HCT116 (cell line): ENCODE results near the gene SDK1. TPM values are rescaled to one million over a fixed set of nuclear protein-coding genes. Genes with fewer than 3 reads are reported as not detected.

Experiments
- ATAC-seq: fragments of 200-7000 bp; cut with Tn5 transposase; 2 replicates; pipeline ENCODE4 v1.9.1; 2020; ENCODE audit warnings: mild to moderate bottlenecking, moderate library complexity
- BruUV-seq: library from RNA; stranded (reverse); fragments of 400-500 nt; replicated peaks from 2 replicates; lab custom pipeline; 2021; lab: Mats Ljungman, UMichigan
- CTCF ChIA-PET: fragments of 300-600 bp; sonication (Branson Sonifier 250); formaldehyde crosslinking; loops from one replicate; lab custom pipeline; 2021; ENCODE audit warnings: antibody characterized with exemption; lab: Charles Lee
- POLR2A ChIA-PET: fragments of 300-600, 350-600 bp; sonication (Branson Sonifier 250); formaldehyde crosslinking; loops from one replicate; lab custom pipeline; 2021; ENCODE audit warnings: antibody characterized with exemption; lab: Charles Lee
- RAD21 ChIA-PET, 2 experiments: fragments of 300-600 bp; sonication (Branson Sonifier 250); formaldehyde crosslinking; loops; one replicate each; lab custom pipeline; 2023; ENCODE audit warnings: low total read pairs in 2 of 2; ENCODE audit not compliant: uncharacterized antibody in 2 of 2, unreplicated experiment in 2 of 2, low non-redundant PET in 1 of 2; lab: Charles Lee
- DNase-seq: peaks from one replicate; pipeline ENCODE4 v3.0.0-alpha.2; 2010; ENCODE audit warnings: low read depth, low spot score
- H2AFZ ChIP-seq: fragments of 200-600 bp; shearing (Covaris generic), sonication (generic); 2 replicates; pipeline ENCODE4 v1.6.1; 2017; ENCODE audit warnings: low read depth, mixed run types, mixed read lengths, antibody characterized with exemption, low read length; ENCODE audit not compliant: poor library complexity, severe bottlenecking
- H3K27ac ChIP-seq: 2 replicates; pipeline ENCODE4 v1.5.1; 2012; ENCODE audit warnings: low read depth, low read length
- H3K27me3 ChIP-seq: fragments of 200-600 bp; sonication (generic); 2 replicates; pipeline ENCODE4 v1.6.1; 2016; ENCODE audit warnings: mixed run types, low read length, mixed read lengths; ENCODE audit not compliant: insufficient read depth
- H3K36me3 ChIP-seq, 2 experiments: fragments of 200-500 bp in 1 of 2; fragments of 200-600 bp in 1 of 2; sonication (Bioruptor generic) in 1 of 2; sonication (generic) in 1 of 2; 2 replicates each; pipeline versions ENCODE4 v1.5.1 to v1.6.1; 2014 to 2016; ENCODE audit warnings: low read length in 2 of 2, inconsistent platforms in 1 of 2, mixed read lengths in 1 of 2, mixed run types in 1 of 2; ENCODE audit not compliant: insufficient read depth in 2 of 2, control insufficient read depth in 1 of 2
- H3K4me1 ChIP-seq, 2 experiments: fragments of 200-600 bp in 1 of 2; sonication (generic) in 1 of 2; 2 replicates each; pipeline versions ENCODE4 v1.5.1 to v1.6.1; 2012 to 2017; ENCODE audit warnings: low read length in 2 of 2, inconsistent platforms in 1 of 2, mild to moderate bottlenecking in 1 of 2, mixed read lengths in 1 of 2, mixed run types in 1 of 2, moderate library complexity in 1 of 2; ENCODE audit not compliant: insufficient read depth in 2 of 2, control insufficient read depth in 1 of 2
- H3K4me2 ChIP-seq: fragments of 200-600 bp; sonication (generic); 2 replicates; pipeline ENCODE4 v1.6.1; 2017; ENCODE audit warnings: mixed run types, low read length, mixed read lengths
- H3K4me3 ChIP-seq, 2 experiments: fragments of 200-600 bp in 1 of 2; sonication (generic) in 1 of 2; replicated peaks in 1 of 2; 2 replicates each; pipeline ENCODE4 v1.5.1; 2011 to 2016; ENCODE audit warnings: low read length in 2 of 2, control low read depth in 1 of 2, low read depth in 1 of 2, mild to moderate bottlenecking in 1 of 2, mixed read lengths in 1 of 2, mixed run types in 1 of 2
- H3K79me2 ChIP-seq: fragments of 200-600 bp; sonication (generic); 2 replicates; pipeline ENCODE4 v1.6.1; 2017; ENCODE audit warnings: mild to moderate bottlenecking, mixed run types, low read length, moderate library complexity, mixed read lengths; ENCODE audit not compliant: insufficient read depth
- H3K9ac ChIP-seq: fragments of 200-600 bp; sonication (generic); 2 replicates; pipeline ENCODE4 v1.6.1; 2016; ENCODE audit warnings: low read length, mixed read lengths
- H3K9me2 ChIP-seq: fragments of 200-600 bp; sonication (generic), shearing (Covaris generic); 2 replicates; pipeline ENCODE4 v1.6.1; 2017; ENCODE audit warnings: mixed run types, mild to moderate bottlenecking, moderate library complexity; ENCODE audit not compliant: insufficient read depth
- H3K9me3 ChIP-seq, 2 experiments: fragments of 200-500 bp in 1 of 2; fragments of 200-600 bp in 1 of 2; sonication (Bioruptor generic) in 1 of 2; sonication (generic) in 1 of 2; 2 replicates each; pipeline ENCODE4 v1.6.1; 2014 to 2017; ENCODE audit warnings: low read length in 2 of 2, mixed read lengths in 2 of 2, inconsistent platforms in 1 of 2, low read depth in 1 of 2, mild to moderate bottlenecking in 1 of 2, mixed run types in 1 of 2, moderate library complexity in 1 of 2; ENCODE audit not compliant: control insufficient read depth in 1 of 2, insufficient read depth in 1 of 2
- H4K20me1 ChIP-seq: fragments of 200-600 bp; sonication (generic), shearing (Covaris generic); 2 replicates; pipeline ENCODE4 v1.6.1; 2017; ENCODE audit warnings: mixed run types, mild to moderate bottlenecking, moderate library complexity; ENCODE audit not compliant: insufficient read depth
- EZH2 ChIP-seq: fragments of 200-600 bp; sonication (generic); IDR thresholded peaks from 2 replicates; pipeline ENCODE4 v1.6.1; 2017; ENCODE audit warnings: antibody characterized with exemption, mixed run types
- EZH2phosphoT487 ChIP-seq: fragments of 200-600 bp; IDR thresholded peaks from 2 replicates; pipeline ENCODE4 v1.6.1; 2018; ENCODE audit warnings: antibody characterized with exemption, borderline replicate concordance
- FOSL1 ChIP-seq: IDR thresholded peaks from 2 replicates; pipeline ENCODE4 v1.6.1; 2012; ENCODE audit warnings: low read depth
- JUND ChIP-seq: IDR thresholded peaks from 2 replicates; pipeline ENCODE4 v1.6.1; 2012
- POLR2A ChIP-seq: IDR thresholded peaks from 2 replicates; pipeline ENCODE4 v1.7.0; 2011; ENCODE audit warnings: borderline replicate concordance; ENCODE audit not compliant: insufficient read depth, insufficient read length; ENCODE audit errors: extremely low read depth
- POLR2AphosphoS5 ChIP-seq: IDR thresholded peaks from 2 replicates; pipeline ENCODE4 v1.6.1; 2011; ENCODE audit warnings: mild to moderate bottlenecking, low read depth, low read length, moderate library complexity
- RAD21 ChIP-seq: IDR thresholded peaks from 2 replicates; pipeline ENCODE4 v1.6.1; 2012; ENCODE audit warnings: low read depth, mild to moderate bottlenecking
- SRF ChIP-seq: IDR thresholded peaks from 2 replicates; pipeline ENCODE4 v1.6.1; 2012; ENCODE audit warnings: low read depth
- YY1 ChIP-seq: IDR thresholded peaks from 2 replicates; pipeline ENCODE4 v1.6.1; 2011; ENCODE audit warnings: low read length, low read depth, moderate library complexity, mild to moderate bottlenecking; ENCODE audit not compliant: insufficient replicate concordance; ENCODE audit errors: extremely low read depth
- ZFX ChIP-seq: fragments of 450-650 bp; IDR thresholded peaks from 2 replicates; pipeline ENCODE4 v1.6.1; 2017
- ZNF274 ChIP-seq: fragments of 200-500 bp; sonication (Bioruptor generic); IDR thresholded peaks from 2 replicates; pipeline ENCODE4 v1.6.1; 2014; ENCODE audit warnings: mild to moderate bottlenecking, low read depth, low read length, inconsistent platforms
- intact Hi-C: fragments of 100-400 bp; cut with micrococcal nuclease; formaldehyde crosslinking; loops from 2 replicates; pipeline ENCODE4 v1.10.0; 2022
- total RNA-seq: library from RNA; stranded (reverse); gene quantifications from one replicate; pipeline ENCODE4 v1.2.1, GENCODE V29; 2021; ENCODE audit not compliant: unreplicated experiment
- TF ChIP-seq, protein P1 (sequence below), 3 experiments: fragments of 200-600 bp in 1 of 3; sonication (generic) in 1 of 3; IDR thresholded peaks in 2 of 3; conservative IDR thresholded peaks in 1 of 3; 2 replicates each; pipeline ENCODE4 v1.5.1; 2012 to 2017; ENCODE audit warnings: low read depth in 2 of 3, low read length in 2 of 3, antibody characterized with exemption in 1 of 3, borderline replicate concordance in 1 of 3, control low read depth in 1 of 3, mild to moderate bottlenecking in 1 of 3, mixed read lengths in 1 of 3, mixed run types in 1 of 3, moderate library complexity in 1 of 3; ENCODE audit not compliant: insufficient read depth in 1 of 3
- TF ChIP-seq, protein P2 (sequence below): IDR thresholded peaks from 2 replicates; pipeline ENCODE4 v1.6.1; 2012
- TF ChIP-seq, protein P3 (sequence below): IDR thresholded peaks from 2 replicates; pipeline ENCODE4 v1.6.1; 2011; ENCODE audit warnings: mild to moderate bottlenecking, low read length, moderate library complexity; ENCODE audit not compliant: insufficient replicate concordance; ENCODE audit errors: extremely low read depth
- TF ChIP-seq, protein P4 (sequence below): IDR thresholded peaks from 2 replicates; pipeline ENCODE4 v1.6.1; 2012

Gene SDK1
- total RNA-seq, 1 experiment from 2014 or later = 0.05 TPM

DNA sequence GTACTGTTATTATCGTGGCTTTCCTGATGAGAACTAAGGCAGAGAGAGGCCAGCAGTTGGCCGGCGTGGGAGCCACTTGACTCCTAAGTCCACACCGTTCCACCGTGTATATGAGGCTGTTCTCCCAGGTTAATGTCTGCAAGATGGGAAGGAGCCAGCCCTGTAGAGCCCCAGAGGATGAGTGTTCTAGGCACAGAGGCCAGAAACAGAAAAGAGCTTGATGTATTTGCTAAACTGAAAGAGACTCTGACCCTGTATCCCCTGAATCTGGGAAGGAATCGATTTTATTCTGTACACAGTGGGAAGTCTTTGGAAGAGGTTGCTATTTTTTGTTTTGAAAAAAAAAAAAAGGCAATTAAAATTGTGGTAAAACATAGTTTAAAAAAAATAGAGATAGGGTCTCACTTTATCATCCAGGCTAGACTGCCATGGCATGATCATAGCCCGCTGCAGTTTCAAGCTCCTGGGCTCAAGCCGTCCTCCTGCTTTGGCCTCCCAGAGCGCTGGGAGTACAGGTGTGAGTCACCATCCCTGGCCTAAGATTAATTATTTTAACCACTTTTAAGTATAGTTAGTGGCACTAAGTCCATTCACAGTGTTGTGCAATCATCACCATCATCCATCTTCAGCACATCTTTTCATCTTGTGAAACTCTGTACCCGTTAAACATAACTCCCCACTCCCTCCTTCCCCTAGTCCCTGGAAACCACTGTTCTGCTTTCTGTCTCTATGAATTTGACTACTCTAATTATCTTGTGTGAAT is 348.8 kb downstream of the SDK1 start:
- POLR2A ChIA-PET = no interaction called here
- BruUV-seq = no TSS peak
- ATAC-seq = no peak

DNA sequence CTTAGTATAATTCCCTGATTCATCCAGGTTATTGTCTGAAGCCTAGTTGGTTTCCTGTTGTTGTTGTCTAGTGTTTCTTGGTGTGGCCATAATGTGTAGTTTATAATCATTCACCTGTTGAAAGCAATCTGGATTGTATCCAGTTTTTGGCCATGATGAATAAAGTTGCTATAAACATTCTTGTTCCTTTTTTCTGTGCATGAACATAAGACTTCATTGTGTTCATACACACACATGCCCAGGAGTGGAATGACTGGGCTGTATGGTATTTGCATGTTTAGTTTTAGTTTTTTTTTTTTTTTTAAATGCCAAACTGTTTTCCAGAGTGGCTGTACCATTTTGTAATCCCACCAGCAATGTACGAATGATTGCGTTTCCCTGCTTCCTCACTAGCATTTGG is 349.8 kb downstream of the SDK1 start:
- intact Hi-C loops = no loop called here
- TF ChIP-seq, protein P1, sequence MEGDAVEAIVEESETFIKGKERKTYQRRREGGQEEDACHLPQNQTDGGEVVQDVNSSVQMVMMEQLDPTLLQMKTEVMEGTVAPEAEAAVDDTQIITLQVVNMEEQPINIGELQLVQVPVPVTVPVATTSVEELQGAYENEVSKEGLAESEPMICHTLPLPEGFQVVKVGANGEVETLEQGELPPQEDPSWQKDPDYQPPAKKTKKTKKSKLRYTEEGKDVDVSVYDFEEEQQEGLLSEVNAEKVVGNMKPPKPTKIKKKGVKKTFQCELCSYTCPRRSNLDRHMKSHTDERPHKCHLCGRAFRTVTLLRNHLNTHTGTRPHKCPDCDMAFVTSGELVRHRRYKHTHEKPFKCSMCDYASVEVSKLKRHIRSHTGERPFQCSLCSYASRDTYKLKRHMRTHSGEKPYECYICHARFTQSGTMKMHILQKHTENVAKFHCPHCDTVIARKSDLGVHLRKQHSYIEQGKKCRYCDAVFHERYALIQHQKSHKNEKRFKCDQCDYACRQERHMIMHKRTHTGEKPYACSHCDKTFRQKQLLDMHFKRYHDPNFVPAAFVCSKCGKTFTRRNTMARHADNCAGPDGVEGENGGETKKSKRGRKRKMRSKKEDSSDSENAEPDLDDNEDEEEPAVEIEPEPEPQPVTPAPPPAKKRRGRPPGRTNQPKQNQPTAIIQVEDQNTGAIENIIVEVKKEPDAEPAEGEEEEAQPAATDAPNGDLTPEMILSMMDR (IDR thresholded peaks at IDR 0.05 in 2 of 3, conservative IDR thresholded peaks at IDR 0.05 in 1 of 3; ENCODE audit: borderline replicate concordance in 1 of 3, insufficient read depth in 1 of 3, low read depth in 2 of 3, low read length in 2 of 3) = no peak
- no peak for TF ChIP-seq ZNF274
- TF ChIP-seq YY1 = no peak
- TF ChIP-seq, protein P2, sequence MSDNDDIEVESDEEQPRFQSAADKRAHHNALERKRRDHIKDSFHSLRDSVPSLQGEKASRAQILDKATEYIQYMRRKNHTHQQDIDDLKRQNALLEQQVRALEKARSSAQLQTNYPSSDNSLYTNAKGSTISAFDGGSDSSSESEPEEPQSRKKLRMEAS = no peak
- TF ChIP-seq JUND = no peak
- no peak for TF ChIP-seq POLR2A
- TF ChIP-seq EZH2phosphoT487 = no peak
- no peak for TF ChIP-seq ZFX
- TF ChIP-seq SRF = no peak
- no peak for TF ChIP-seq RAD21
- TF ChIP-seq, protein P3, sequence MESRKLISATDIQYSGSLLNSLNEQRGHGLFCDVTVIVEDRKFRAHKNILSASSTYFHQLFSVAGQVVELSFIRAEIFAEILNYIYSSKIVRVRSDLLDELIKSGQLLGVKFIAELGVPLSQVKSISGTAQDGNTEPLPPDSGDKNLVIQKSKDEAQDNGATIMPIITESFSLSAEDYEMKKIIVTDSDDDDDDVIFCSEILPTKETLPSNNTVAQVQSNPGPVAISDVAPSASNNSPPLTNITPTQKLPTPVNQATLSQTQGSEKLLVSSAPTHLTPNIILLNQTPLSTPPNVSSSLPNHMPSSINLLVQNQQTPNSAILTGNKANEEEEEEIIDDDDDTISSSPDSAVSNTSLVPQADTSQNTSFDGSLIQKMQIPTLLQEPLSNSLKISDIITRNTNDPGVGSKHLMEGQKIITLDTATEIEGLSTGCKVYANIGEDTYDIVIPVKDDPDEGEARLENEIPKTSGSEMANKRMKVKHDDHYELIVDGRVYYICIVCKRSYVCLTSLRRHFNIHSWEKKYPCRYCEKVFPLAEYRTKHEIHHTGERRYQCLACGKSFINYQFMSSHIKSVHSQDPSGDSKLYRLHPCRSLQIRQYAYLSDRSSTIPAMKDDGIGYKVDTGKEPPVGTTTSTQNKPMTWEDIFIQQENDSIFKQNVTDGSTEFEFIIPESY = no peak
- TF ChIP-seq, protein P4, sequence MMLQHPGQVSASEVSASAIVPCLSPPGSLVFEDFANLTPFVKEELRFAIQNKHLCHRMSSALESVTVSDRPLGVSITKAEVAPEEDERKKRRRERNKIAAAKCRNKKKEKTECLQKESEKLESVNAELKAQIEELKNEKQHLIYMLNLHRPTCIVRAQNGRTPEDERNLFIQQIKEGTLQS = no peak
- no TSS peak for BruUV-seq
- ChIA-PET POLR2A (no interaction called here), RAD21 (no interaction called here), CTCF (no interaction called here)
- H3K9me2 ChIP-seq = no peaks in the 10 kb centered on the region
- H3K27me3 ChIP-seq = peaks cover 9% of the 10 kb centered on the region; the same call in 1 of the 2 replicates
- no peaks in the 10 kb centered on the region for H4K20me1 ChIP-seq
- no peaks in the 10 kb centered on the region for H3K36me3 ChIP-seq
- no peak overlapping the region for H3K9ac ChIP-seq
- no peak for DNase-seq
- H3K79me2 ChIP-seq = no peaks in the 10 kb centered on the region
- ATAC-seq = no peak
- H3K9me3 ChIP-seq = no peaks in the 10 kb centered on the region
- H3K4me3 ChIP-seq = no peak overlapping the region
- no peak overlapping the region for H3K4me2 ChIP-seq
- H2AFZ ChIP-seq = no peak overlapping the region
- H3K4me1 ChIP-seq = no peaks in the 10 kb centered on the region
- no peak overlapping the region for H3K27ac ChIP-seq

More for the DNA sequence above, 348.8 kb downstream of the SDK1 start:
- H3K9ac ChIP-seq = no peak overlapping the region
- H4K20me1 ChIP-seq = no peaks in the 10 kb centered on the region
- H3K36me3 ChIP-seq = no peaks in the 10 kb centered on the region
- H3K4me1 ChIP-seq = no peaks in the 10 kb centered on the region
- RAD21 ChIA-PET = no interaction called here
- CTCF ChIA-PET = interaction anchor here (1.5 kb wide), 1 partner anchor 24 kb away, joined by 4 read pairs; no protein-coding TSS in a partner anchor
- H3K9me2 ChIP-seq = no peaks in the 10 kb centered on the region
- TF ChIP-seq POLR2AphosphoS5 (no peak), EZH2 (no peak), FOSL1 (no peak)
- intact Hi-C loops = no loop called here
- H3K79me2 ChIP-seq = no peaks in the 10 kb centered on the region
- H2AFZ ChIP-seq = no peak overlapping the region
- no peak overlapping the region for H3K4me2 ChIP-seq
- H3K27ac ChIP-seq = no peak overlapping the region
- no peak for DNase-seq
- H3K27me3 ChIP-seq = peaks cover 9% of the 10 kb centered on the region; the same call in 1 of the 2 replicates
- no peak overlapping the region for H3K4me3 ChIP-seq
- no peaks in the 10 kb centered on the region for H3K9me3 ChIP-seq
